OCI-M1 (cell line): ENCODE measurements around the gene RORC.
"Not testable (repeated sequence)": the region's sequence is repeated elsewhere in the genome, so short reads cannot be mapped to it uniquely, and the experiment has no call there.

Experiments
- DNase-seq: peaks from one replicate; lab custom pipeline; 2025; lab: John Stamatoyannopoulos, UW

The RORC gene

GRCh38 chr1:151831605-151832004 is at the start of gene RORC:
Gene RORC, minus strand, starts transcription at chr1:151831802. Its CDS starts 38 bp downstream, at chr1:151831764.
- no peak for DNase-seq

GRCh38 chr1:151875419-151876097 is 44.0 kb upstream of the RORC start:
- DNase-seq = no peak

GRCh38 chr1:151872776-151873175 is 41.2 kb upstream of the RORC start:
- DNase-seq = peak; percentile 83

- DNase-seq = no peak
Observed at GRCh38 chr1:151871284-151872030, 39.9 kb upstream of the RORC start.

GRCh38 chr1:151868486-151868885 is 36.9 kb upstream of the RORC start:
- no peak for DNase-seq

- peak; percentile 34 for DNase-seq
Observed at GRCh38 chr1:151867765-151868411, 36.3 kb upstream of the RORC start.

- DNase-seq = no peak
Observed at GRCh38 chr1:151867321-151867720, 35.7 kb upstream of the RORC start.

- no peak for DNase-seq
Observed at GRCh38 chr1:151864411-151864810, 32.8 kb upstream of the RORC start.

GRCh38 chr1:151862604-151863003 is 31.0 kb upstream of the RORC start:
- DNase-seq = peak; percentile 77

GRCh38 chr1:151860504-151861187 is 29.0 kb upstream of the RORC start:
- no peak for DNase-seq

- DNase-seq = no peak
Observed at GRCh38 chr1:151859891-151860293, 28.3 kb upstream of the RORC start.

GRCh38 chr1:151858886-151859665 is 27.5 kb upstream of the RORC start:
- no peak for DNase-seq

- peak; percentile 33 for DNase-seq
Observed at GRCh38 chr1:151858030-151858746, 26.6 kb upstream of the RORC start.

GRCh38 chr1:151855933-151856332 is 24.3 kb upstream of the RORC start:
- DNase-seq = peak; percentile 78

- not testable (repeated sequence) for DNase-seq
Observed at GRCh38 chr1:151855516-151855915, 23.9 kb upstream of the RORC start.

- no peak for DNase-seq
Observed at GRCh38 chr1:151854658-151855057, 23.1 kb upstream of the RORC start.

- no peak for DNase-seq
Observed at GRCh38 chr1:151853411-151853943, 21.9 kb upstream of the RORC start, which contains the start of gene THEM5. Gene THEM5, minus strand, starts transcription at chr1:151853712. Its CDS starts 147 bp downstream, at chr1:151853565.

- no peak for DNase-seq
Observed at GRCh38 chr1:151852733-151853132, 21.1 kb upstream of the RORC start.

- no peak for DNase-seq
Observed at GRCh38 chr1:151851886-151852285, 20.3 kb upstream of the RORC start.

GRCh38 chr1:151849871-151850270 is 18.3 kb upstream of the RORC start:
- DNase-seq = no peak

- DNase-seq = no peak
Observed at GRCh38 chr1:151849126-151849525, 17.5 kb upstream of the RORC start.
